HG03565 (cell line): Measurements from ENCODE around the gene GLIPR1L2.
"Not testable (repeated sequence)": the region's sequence is repeated elsewhere in the genome, so short reads cannot be mapped to it uniquely, and the experiment has no call there.

Experiments
- ATAC-seq: cut with Tn5 transposase; IDR thresholded peaks from one replicate; pipeline ENCODE4 v1.9.1; 2021; ENCODE audit warnings: mild to moderate bottlenecking, moderate library complexity; ENCODE audit not compliant: unreplicated experiment

Gene GLIPR1L2

DNA sequence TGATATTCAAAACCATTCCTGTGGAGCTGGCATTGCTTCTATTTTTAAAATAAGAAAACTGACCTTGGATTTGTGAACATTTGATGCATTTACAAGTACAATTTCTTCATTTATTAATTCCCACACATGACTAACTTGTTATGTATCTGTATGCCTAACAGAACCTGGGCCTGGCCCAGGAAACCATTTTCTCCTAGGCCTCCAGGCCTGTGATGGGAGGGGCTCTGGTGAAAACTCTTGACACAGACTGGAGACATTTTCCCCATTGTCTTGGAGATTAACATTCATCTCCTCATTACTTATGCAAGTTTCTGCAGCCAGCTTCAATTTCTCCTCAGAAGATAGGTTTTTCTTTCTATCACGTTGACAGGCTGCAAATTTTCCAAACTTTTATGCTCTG, 42.0 kb downstream of the GLIPR1L2 start:
- ATAC-seq: no peak

DNA sequence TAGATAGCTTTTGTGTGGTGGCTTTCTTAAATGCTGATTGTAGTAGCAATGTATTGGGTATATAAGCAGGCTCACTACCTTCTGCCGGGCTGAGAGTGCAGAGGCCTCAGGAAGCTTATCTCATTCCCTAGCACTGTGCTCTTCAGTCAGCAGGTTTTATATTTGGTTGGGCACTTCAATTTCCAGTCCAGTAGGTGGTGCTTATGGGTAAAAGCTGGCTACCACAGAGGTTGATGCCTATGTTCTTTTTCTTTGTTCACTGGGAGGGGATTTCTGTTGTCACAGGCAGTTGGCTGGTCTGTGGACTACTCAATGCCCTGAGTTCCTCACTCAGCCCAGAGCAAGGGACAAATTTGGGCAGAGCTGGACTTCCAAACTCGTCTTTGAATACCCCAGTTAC, 46.7 kb downstream of the GLIPR1L2 start:
- no peak for ATAC-seq

DNA sequence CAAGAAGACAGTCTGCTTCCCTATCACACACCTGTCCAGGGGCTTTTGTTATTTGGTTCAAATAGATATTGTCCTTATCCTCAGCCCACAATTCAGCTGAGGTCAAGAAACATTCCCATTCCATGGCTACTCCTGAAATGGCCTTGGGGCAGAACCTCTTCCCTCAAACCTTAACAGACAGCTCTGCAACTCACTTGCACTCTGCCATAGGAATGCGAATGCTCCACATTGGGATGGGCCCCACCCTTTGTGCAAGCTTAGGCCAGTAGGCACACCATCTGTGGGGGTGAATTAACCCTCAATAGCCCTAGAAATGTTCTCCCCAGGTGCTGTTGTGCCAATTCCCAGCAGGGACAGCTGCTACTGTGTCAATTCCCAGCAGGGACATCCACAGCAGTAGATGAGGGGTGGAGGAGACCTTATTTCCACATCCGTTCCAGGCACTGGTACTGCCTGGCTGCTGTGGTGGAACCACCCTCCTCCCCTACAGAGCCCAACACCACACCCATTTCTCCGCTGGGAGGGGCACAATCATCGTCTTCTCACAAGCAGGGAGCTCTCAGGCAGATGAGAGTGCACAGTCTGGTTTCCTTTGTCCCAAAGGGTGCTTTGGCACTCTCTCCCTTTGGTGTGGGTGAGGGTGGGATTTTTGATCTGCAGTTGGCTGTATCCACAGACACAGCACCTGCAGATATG, 47.3 kb downstream of the GLIPR1L2 start:
- ATAC-seq: no peak

DNA sequence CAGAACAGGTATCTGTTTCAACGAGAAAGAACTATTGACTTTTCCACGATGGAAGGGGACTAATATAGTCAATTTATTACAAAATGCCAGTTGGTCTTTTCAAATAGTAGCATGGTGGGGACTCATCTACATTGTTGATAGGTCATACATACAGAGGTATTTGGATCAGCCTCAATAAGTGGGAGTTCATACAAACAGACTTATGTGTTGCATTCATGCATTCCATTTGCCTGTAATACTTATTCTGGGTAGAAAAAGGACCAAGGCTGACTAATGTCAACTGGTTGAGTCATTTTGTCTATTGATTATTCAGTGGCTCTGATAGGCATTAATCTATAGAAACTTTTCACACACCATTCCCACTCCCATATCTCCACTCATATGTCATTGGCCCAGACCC, 48.2 kb downstream of the GLIPR1L2 start:
- no peak for ATAC-seq

GRCh38 chr12:75439930-75440329, 49.0 kb downstream of the GLIPR1L2 start:
- no peak for ATAC-seq

- ATAC-seq: not testable (repeated sequence)
These were observed 51.0 kb downstream of the GLIPR1L2 start for GRCh38 chr12:75441687-75442449.

DNA sequence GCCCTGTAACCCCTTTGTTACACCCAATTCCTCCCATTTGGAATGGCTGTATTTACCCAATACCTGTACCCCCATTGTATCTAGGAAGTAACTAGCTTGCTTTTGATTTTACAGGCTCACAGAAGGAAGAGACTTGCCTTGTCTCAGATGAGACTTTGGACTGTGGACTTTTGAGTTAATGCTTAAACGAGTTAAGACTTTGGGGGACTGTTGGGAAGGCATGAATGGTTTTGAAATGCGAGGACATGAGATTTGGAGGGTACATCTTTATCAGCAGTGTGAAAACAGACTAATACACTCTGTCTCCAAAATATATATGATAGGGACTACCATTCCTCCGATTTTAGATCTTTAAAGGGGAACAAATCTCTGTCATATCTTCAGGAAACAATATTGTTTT, 51.6 kb downstream of the GLIPR1L2 start:
- ATAC-seq: not testable (repeated sequence)

- no peak for ATAC-seq
These were observed 52.8 kb downstream of the GLIPR1L2 start for GRCh38 chr12:75443709-75444108.

GRCh38 chr12:75444429-75445136, 53.7 kb downstream of the GLIPR1L2 start:
- ATAC-seq: no peak

- not testable (repeated sequence) for ATAC-seq
These were observed 54.2 kb downstream of the GLIPR1L2 start for GRCh38 chr12:75445137-75445507.

DNA sequence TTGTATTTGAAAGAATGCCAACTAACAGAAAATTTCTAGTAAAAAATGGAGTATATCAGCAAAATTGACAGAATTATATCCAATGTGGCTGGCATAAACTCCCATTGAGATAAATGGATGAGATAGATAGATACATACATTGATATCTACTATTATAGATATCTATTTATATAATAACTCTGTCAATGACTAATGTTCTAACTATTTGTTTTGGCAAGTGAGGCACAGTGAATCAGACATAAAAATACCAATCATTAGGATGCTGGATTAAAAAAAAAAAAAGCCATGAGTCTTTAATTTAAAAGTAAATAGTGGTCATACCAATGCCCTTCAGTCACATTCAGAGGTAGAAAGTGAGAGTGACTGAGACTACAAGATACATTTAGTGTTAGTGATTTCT, 56.0 kb downstream of the GLIPR1L2 start:
- no peak for ATAC-seq

DNA sequence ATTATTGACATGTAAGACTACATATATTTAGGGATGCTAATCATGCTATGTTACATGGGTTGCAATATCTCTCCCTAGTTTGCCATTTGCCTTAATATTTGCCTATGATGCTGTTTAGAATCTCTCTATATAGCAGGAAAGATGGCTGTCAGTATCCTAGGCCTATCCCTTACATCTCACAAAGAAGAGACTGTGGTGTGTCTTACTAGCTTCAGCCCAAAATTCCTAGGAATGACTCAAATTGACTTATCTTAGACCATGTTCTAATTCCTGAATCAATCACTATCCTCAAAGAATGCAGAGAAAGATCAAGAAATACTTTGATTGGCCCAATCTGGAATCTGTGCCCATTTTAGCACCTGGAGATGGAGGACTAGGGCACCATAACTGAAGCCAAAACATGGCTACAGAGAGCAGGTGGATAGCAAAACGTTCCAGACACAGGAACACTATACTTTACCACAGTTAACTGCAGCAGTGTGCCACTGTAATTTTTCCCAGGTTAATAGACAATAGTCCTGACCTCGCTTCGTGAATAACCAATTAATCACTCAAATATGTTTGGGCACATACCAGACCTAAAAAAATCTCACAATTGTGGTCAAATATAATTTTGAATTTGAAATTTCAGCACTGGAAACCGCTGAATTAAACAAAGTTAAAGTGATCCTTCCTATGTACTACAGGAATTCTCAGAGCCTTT, 57.0 kb downstream of the GLIPR1L2 start:
- ATAC-seq: no peak

DNA sequence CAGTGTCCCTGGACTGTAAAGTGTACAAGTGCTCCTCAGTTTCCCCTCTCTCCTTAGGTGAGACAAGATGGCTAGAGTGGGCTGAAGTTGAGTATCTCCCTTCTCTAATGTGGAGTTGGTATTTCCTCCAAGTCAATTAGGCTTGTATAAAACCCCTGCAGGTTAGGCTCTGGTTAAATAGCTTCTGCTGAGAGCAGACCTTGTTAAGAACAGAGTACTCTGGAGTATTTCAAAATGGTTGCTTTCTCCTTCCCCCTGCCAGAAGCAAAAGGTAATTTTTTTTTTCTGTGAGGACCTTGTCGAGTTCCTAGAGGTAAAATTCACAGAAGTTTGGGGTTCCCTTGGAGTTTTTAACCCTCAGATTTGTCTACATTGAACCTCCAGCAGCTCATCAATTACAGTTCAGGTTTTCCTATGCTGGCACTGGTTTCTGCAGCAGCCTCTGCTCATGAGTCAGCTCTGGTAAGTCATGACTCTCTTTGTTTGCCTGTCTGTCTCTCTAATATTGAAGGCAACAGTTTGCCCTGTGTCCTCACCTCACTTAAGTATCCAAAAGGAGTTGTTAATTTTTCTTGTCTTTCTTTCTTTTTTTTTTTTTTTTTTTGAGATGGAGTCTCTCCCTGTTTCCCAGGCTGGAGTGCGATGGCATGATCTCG, 61.9 kb downstream of the GLIPR1L2 start:
- ATAC-seq: no peak

DNA sequence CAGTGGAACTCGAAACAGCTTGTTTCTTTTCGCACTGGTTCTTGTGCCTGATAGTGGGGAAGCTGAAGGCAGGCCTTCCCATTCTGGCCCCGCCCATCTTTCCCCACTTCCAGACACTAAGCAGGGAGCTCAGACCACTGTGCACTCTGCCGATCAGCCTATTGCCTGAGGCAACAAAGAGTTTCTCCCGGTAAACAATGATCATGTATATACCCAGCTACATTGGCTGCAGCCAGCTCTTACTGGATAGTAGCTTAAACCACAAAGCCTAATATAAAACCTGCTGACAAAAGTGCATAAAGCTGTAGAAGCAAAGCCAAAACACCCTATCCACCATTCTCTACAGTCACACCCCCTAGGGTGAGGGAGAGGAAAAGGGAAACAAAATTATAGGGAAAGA, 65.0 kb downstream of the GLIPR1L2 start:
- no peak for ATAC-seq

GRCh38 chr12:75457191-75457590, 66.3 kb downstream of the GLIPR1L2 start:
- no peak for ATAC-seq

- not testable (repeated sequence) for ATAC-seq
These were observed 67.0 kb downstream of the GLIPR1L2 start for GRCh38 chr12:75457866-75458265.

GRCh38 chr12:75459755-75460154, 68.9 kb downstream of the GLIPR1L2 start:
- ATAC-seq: no peak

GRCh38 chr12:75460204-75460603, 69.3 kb downstream of the GLIPR1L2 start:
- ATAC-seq: no peak

DNA sequence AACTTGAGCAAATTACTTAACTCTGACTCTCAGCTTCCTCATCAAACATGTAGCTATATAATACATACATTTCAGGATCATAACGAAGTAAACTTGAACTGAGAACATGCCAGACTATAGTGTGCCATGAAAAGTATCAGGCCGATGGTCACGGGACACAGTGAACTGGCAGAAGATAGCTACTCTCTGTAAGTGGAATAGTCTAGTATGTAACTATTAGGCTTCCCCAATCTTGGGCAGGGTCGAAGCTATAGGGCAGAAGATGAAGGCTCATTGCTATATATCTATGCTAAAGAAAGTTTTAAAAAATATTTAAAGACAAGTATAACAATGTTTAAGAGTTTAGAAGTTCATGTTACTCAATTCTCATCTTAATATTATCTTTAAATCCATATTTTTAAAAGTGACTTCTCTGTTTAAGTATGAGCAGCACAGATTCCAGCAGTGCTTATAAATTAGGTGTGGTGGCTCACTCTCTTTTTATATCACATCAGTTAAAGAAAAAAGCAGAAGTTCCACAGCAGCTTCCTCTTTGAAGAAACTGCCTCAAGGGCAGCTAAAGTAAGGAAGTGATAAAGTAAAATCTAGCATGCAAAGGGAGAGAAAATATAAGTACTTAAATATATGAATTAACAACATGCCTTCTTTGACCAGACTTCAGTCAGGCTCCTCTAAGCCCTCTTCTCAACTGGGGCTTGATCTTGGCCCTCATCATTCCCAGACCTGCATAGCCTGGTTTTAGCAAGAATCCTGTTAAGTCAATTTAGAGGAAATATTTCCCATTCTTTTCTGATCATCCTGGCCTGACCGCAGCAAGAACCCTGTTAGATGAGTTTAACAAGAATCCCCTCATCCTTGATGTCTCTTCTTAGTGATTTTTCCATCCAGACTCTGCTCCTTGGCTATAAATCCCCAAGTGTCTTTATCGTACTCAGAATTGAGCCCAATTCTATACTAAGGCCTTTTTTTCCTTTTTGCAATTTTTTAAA, 81.3 kb downstream of the GLIPR1L2 start:
- ATAC-seq: no peak

- no peak for ATAC-seq
These were observed 83.2 kb downstream of the GLIPR1L2 start for GRCh38 chr12:75474116-75474515.
